LNCaP clone FGC (cell line): ENCODE measurements around the gene ARL15.

ENCODE experiments used
- DNase-seq: peaks from one replicate; pipeline ENCODE4 v3.0.0-alpha.2; 2011; ENCODE audit warnings: low read depth
- H3K4me3 ChIP-seq: 2 replicates; pipeline ENCODE4 v1.5.1; 2011; ENCODE audit warnings: mild to moderate bottlenecking, low read depth, low read length, control low read depth
- CTCF ChIP-seq: IDR thresholded peaks from 2 replicates; pipeline ENCODE4 v1.5.1; 2012; ENCODE audit warnings: mild to moderate bottlenecking; ENCODE audit not compliant: control insufficient read depth, insufficient read depth; ENCODE audit errors: extremely low read depth

Gene ARL15

GRCh38 chr5:54296386-54296785, 14.0 kb downstream of the ARL15 start:
- peak; percentile 95 for DNase-seq
- TF ChIP-seq CTCF: no peak
- H3K4me3 ChIP-seq: 0 out of 2 replicates have a peak overlapping the region, but pooled peaks have one; percentile 2

GRCh38 chr5:54295651-54296276, 14.6 kb downstream of the ARL15 start:
- 0 out of 2 replicates have a peak overlapping the region, but pooled peaks have one; percentile 2 for H3K4me3 ChIP-seq
- no peak for DNase-seq
- no peak for TF ChIP-seq CTCF

- TF ChIP-seq CTCF: no peak
- no peak overlapping the region for H3K4me3 ChIP-seq
- DNase-seq: no peak
Measured at GRCh38 chr5:54294097-54294667, 16.2 kb downstream of the ARL15 start.

- DNase-seq: no peak
- H3K4me3 ChIP-seq: no peak overlapping the region
- no peak for TF ChIP-seq CTCF
Measured at GRCh38 chr5:54292866-54293265, 17.5 kb downstream of the ARL15 start.

GRCh38 chr5:54291498-54291897, 18.9 kb downstream of the ARL15 start:
- TF ChIP-seq CTCF: no peak

GRCh38 chr5:54289769-54290168, 20.6 kb downstream of the ARL15 start:
- TF ChIP-seq CTCF: no peak
- DNase-seq: no peak
- no peak overlapping the region for H3K4me3 ChIP-seq

More at GRCh38 chr5:54291498-54291897, 18.9 kb downstream of the ARL15 start:
- no peak overlapping the region for H3K4me3 ChIP-seq
- DNase-seq: no peak
